ENCODE measurements around the gene TASOR.
"Not testable (repeated sequence)": the region's sequence is repeated elsewhere in the genome, so short reads cannot be mapped to it uniquely, and the experiment has no call there.

TASOR gene

GRCh38 chr3:56683122-56683817, at the start of gene TASOR:
Gene TASOR, minus strand, starts transcription at chr3:56683265. Its CDS starts 259 bp downstream, at chr3:56683006.
- peak; percentile 74 to 84 for DNase-seq (ENCODE audit: low read depth in 1 of 2, low spot score in 1 of 2)

GRCh38 chr3:56732109-56732508, 49.0 kb upstream of the TASOR start:
- DNase-seq (ENCODE audit: low read depth in 1 of 2, low spot score in 1 of 2), result no peak

- DNase-seq (ENCODE audit: low read depth in 1 of 2, low spot score in 1 of 2), result peak in 1 of 2 donors; percentile 11
These were observed 42.1 kb upstream of the TASOR start for GRCh38 chr3:56725175-56725574.

GRCh38 chr3:56724676-56725075, 41.6 kb upstream of the TASOR start:
- no peak for DNase-seq (ENCODE audit: low read depth in 1 of 2, low spot score in 1 of 2)

- no peak for DNase-seq (ENCODE audit: low read depth in 1 of 2, low spot score in 1 of 2)
These were observed 37.8 kb upstream of the TASOR start for GRCh38 chr3:56720849-56721248.

- DNase-seq (ENCODE audit: low read depth in 1 of 2, low spot score in 1 of 2), result not testable (repeated sequence)
These were observed 35.7 kb upstream of the TASOR start for GRCh38 chr3:56718809-56719208.

GRCh38 chr3:56711344-56711743, 28.3 kb upstream of the TASOR start:
- no peak for DNase-seq (ENCODE audit: low read depth in 1 of 2, low spot score in 1 of 2)

GRCh38 chr3:56707412-56707811, 24.3 kb upstream of the TASOR start:
- not testable (repeated sequence) for DNase-seq (ENCODE audit: low read depth in 1 of 2, low spot score in 1 of 2)

- no peak for DNase-seq (ENCODE audit: low read depth in 1 of 2, low spot score in 1 of 2)
These were observed 23.6 kb upstream of the TASOR start for GRCh38 chr3:56706629-56707028.

- no peak for DNase-seq (ENCODE audit: low read depth in 1 of 2, low spot score in 1 of 2)
These were observed 21.6 kb upstream of the TASOR start for GRCh38 chr3:56704706-56705105.

GRCh38 chr3:56702490-56703315, 19.6 kb upstream of the TASOR start:
- no peak for DNase-seq (ENCODE audit: low read depth in 1 of 2, low spot score in 1 of 2)

- no peak for DNase-seq (ENCODE audit: low read depth in 1 of 2, low spot score in 1 of 2)
These were observed 17.1 kb upstream of the TASOR start for GRCh38 chr3:56700151-56700550.

- no peak for DNase-seq (ENCODE audit: low read depth in 1 of 2, low spot score in 1 of 2)
These were observed 12.0 kb upstream of the TASOR start for GRCh38 chr3:56694867-56695683.

- no peak for DNase-seq (ENCODE audit: low read depth in 1 of 2, low spot score in 1 of 2)
These were observed 10.7 kb upstream of the TASOR start for GRCh38 chr3:56693750-56694149.

- DNase-seq (ENCODE audit: low read depth in 1 of 2, low spot score in 1 of 2), result not testable (repeated sequence)
These were observed 9.7 kb upstream of the TASOR start for GRCh38 chr3:56692520-56693433.

GRCh38 chr3:56692001-56692365, 8.9 kb upstream of the TASOR start:
- not testable (repeated sequence) for DNase-seq (ENCODE audit: low read depth in 1 of 2, low spot score in 1 of 2)

GRCh38 chr3:56691165-56692000, 8.3 kb upstream of the TASOR start:
- no peak for DNase-seq (ENCODE audit: low read depth in 1 of 2, low spot score in 1 of 2)

- no peak for DNase-seq (ENCODE audit: low read depth in 1 of 2, low spot score in 1 of 2)
These were observed 6.2 kb upstream of the TASOR start for GRCh38 chr3:56689303-56689702.

- DNase-seq (ENCODE audit: low read depth in 1 of 2, low spot score in 1 of 2), result no peak
These were observed 5.1 kb upstream of the TASOR start for GRCh38 chr3:56688191-56688590.

GRCh38 chr3:56684029-56684428, 964 bp upstream of the TASOR start:
- no peak for DNase-seq (ENCODE audit: low read depth in 1 of 2, low spot score in 1 of 2)

All from stimulated activated CD4-positive, alpha-beta T cell treated with anti-CD3 and anti-CD28 coated beads, Interleukin-15, amount 100 ng/mL, for 1 hour (primary cell).